Omental fat pad (tissue), 4 donors: ENCODE results near the gene MN1. TPM values are rescaled to one million over a fixed set of nuclear protein-coding genes. Genes with fewer than 3 reads are reported as not detected.

Source experiments
- ATAC-seq: fragments of 150-250 bp; one replicate; pipeline ENCODE4 v1.9.1; 2016; ENCODE audit warnings: mild to moderate bottlenecking, moderate library complexity; ENCODE audit not compliant: low FRiP score
- DNase-seq: peaks from one replicate; pipeline ENCODE4 v3.0.0-alpha.2; 2019; ENCODE audit warnings: low spot score
- total RNA-seq, 4 donors: library from RNA; depleted of rRNA; stranded (reverse); fragments of >200 nt; gene quantifications; one replicate each; pipeline ENCODE4 v1.1.0, GENCODE V29; 2016
- TF ChIP-seq, protein P1 (sequence below), 3 donors: fragments of 450-650 bp; IDR thresholded peaks; one replicate each; pipeline ENCODE4 v1.5.1; 2016 to 2017; ENCODE audit warnings: antibody characterized with exemption in 3 of 3, mild to moderate bottlenecking in 3 of 3, moderate library complexity in 2 of 3

The MN1 gene
- total RNA-seq, 4 donors from 2014 or later = 4.8 to 16.5 (median 8.9) TPM

- TF ChIP-seq, protein P1, sequence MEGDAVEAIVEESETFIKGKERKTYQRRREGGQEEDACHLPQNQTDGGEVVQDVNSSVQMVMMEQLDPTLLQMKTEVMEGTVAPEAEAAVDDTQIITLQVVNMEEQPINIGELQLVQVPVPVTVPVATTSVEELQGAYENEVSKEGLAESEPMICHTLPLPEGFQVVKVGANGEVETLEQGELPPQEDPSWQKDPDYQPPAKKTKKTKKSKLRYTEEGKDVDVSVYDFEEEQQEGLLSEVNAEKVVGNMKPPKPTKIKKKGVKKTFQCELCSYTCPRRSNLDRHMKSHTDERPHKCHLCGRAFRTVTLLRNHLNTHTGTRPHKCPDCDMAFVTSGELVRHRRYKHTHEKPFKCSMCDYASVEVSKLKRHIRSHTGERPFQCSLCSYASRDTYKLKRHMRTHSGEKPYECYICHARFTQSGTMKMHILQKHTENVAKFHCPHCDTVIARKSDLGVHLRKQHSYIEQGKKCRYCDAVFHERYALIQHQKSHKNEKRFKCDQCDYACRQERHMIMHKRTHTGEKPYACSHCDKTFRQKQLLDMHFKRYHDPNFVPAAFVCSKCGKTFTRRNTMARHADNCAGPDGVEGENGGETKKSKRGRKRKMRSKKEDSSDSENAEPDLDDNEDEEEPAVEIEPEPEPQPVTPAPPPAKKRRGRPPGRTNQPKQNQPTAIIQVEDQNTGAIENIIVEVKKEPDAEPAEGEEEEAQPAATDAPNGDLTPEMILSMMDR (IDR thresholded peaks at IDR 0.05) = no peak
- peak; percentile 65 for ATAC-seq
- DNase-seq = no peak
These were observed 26.3 kb upstream of the MN1 start for GRCh38 chr22:27827604-27828587.

- ATAC-seq = no peak
- DNase-seq = no peak
- TF ChIP-seq, protein P1 (IDR thresholded peaks at IDR 0.05) = no peak
These were observed 23.6 kb upstream of the MN1 start for GRCh38 chr22:27825174-27825573.

DNA sequence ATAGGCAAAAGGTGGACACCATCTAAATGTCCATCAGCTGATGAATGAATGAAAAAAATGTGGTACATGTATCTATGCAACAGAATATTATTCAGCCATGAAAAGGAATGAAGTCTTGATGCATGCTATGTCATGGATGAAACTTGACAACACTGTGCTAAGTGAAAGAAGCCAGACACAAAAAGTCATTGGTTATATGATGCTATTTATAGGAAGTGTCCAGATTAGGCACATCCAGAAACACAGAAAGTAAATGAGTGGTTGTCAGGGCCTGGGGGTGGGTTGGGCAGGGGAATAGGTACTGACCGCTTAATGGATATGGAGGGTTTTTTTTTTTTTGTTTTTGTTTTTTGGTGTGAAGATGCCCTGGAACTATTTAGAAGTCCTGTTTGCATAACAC, 21.7 kb upstream of the MN1 start:
- TF ChIP-seq, protein P1 (IDR thresholded peaks at IDR 0.05) = no peak
- no peak for DNase-seq
- no peak for ATAC-seq

DNA sequence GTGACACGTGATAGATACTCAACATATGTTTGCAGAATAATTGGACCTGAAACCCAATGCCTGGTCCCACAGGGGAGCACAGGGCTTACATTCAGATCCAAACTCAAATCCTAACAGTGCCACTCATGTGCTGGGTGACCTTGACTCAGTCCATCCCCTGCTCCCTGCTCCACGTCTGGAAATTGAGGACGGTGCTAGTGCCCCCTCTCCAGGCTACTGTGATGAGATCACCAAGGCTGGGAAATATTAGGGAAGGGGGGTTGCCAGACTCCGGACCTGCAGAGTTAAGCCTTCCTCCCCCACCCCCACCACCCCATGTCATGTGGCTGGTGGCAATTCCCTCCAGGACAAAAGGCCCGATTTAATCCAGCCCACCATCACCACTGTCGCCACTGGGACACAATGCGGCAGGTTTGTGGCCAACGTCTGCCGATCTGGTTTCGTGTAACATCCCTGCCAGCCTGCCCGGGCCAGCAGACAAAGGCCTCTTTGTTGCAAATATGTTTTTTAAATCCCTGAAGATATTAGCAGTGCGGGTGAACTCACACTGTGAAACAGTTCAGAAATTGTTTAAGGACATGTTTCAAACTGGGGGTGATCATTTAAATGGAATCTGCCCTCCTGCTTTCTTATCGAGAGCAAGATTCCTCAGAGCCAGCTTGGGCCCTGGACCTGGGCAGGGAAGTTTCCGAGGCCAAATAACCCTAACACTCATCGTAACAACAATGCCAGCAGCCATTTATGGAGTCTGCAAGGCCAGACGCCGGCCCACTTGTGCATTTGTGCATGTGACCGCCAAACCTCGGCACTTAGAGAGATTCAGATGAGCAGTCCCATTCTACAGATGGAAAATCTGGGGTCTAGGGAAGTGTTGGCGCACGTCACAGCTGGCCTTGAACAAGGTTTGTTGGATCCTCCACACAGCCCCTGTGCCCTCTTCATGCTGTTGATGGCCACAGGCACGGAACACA, 19.6 kb upstream of the MN1 start:
- TF ChIP-seq, protein P1 (IDR thresholded peaks at IDR 0.05) = no peak
- ATAC-seq = no peak
- no peak for DNase-seq

GRCh38 chr22:27816552-27816951, 15.0 kb upstream of the MN1 start:
- DNase-seq (no peak), ATAC-seq (no peak)
- TF ChIP-seq, protein P1 (IDR thresholded peaks at IDR 0.05) = no peak

DNA sequence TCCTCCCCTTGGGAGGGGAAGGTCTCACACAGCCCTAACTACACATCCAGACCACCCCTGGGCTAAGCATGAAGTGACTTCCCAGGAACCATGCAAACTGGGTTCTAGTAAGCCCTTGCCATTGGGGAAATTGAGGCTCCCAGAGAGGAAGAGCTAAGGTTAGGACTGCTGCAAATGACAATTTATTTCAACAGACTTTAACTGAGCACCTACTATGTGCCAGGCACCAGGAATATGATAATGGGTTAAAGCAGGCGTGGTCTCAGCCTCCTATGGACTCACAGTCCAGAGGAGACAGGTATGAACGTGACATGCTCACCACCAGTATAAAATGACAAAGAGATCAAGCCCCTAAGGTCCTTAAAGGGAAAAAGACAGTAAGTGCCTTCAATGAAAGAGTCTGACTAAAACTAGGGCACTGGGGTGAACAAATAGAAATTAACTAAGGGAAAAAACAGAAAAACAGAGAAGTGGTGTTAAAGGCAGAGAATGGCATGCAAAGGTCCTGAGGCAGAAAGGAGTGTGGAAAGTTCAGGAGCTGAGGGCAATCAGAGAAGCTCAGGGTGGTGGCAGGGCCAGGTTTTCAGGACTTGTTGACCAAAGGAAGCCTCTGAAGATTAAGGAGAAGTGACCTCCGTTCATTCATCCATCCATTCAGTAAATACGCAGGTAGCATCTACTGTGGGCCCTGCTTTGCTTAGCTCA, 14.4 kb upstream of the MN1 start:
- no peak for ATAC-seq
- TF ChIP-seq, protein P1 (IDR thresholded peaks at IDR 0.05) = no peak

More for the DNA sequence above, 14.4 kb upstream of the MN1 start:
- no peak for DNase-seq
